Measurements from ENCODE around the gene TENM3. TPM values are rescaled to one million over a fixed set of nuclear protein-coding genes. Genes with fewer than 3 reads are reported as not detected.
"Not testable (repeated sequence)": the region's sequence is repeated elsewhere in the genome, so short reads cannot be mapped to it uniquely, and the experiment has no call there.

Gene TENM3
- total RNA-seq (2021): not detected in 2 replicates
- percentile 2 among the genes with signal in this experiment for Bru-seq, nascent RNA
- percentile 1 among the genes with signal in this experiment for BruChase-seq, experiment 1, labeled RNA remaining after a 2-hour chase
- BruChase-seq, experiment 2, labeled RNA remaining after a 6-hour chase: percentile 1 among the genes with signal in this experiment
- long read RNA-seq: 0 reads

- H3K9me2 ChIP-seq (ENCODE audit: insufficient read depth); POLR2A ChIA-PET (ENCODE audit: unreplicated experiment); DNase-seq; H4K20me1 ChIP-seq (ENCODE audit: insufficient read depth); H3K4me1 ChIP-seq (replicated peaks; ENCODE audit: insufficient read depth); H3K27ac ChIP-seq; BruUV-seq (replicated peaks); H3K36me3 ChIP-seq (ENCODE audit: low read depth); H3K79me2 ChIP-seq (ENCODE audit: low read depth); CTCF ChIA-PET; H3K9me3 ChIP-seq (ENCODE audit: insufficient read depth, low read depth); H3K4me3 ChIP-seq; H2AFZ ChIP-seq; H3F3A ChIP-seq (ENCODE audit: insufficient read depth, low read depth); H3K4me2 ChIP-seq; intact Hi-C loops (cut with micrococcal nuclease; ENCODE audit: unreplicated experiment): not testable (repeated sequence)
- H3K27me3 ChIP-seq (ENCODE audit: insufficient read depth, low read depth): peaks cover 19% of the 10 kb centered on the region; the same call in 1 of the 2 replicates
Measured at GRCh38 chr4:182243204-182243603, at the start of gene TENM3. TENM3 (plus strand) TSS chr4:182243402; CDS start chr4:182324021, 80,619 bp downstream.

GRCh38 chr4:182194091-182194824 is 48.9 kb upstream of the TENM3 start:
- H3K79me2 ChIP-seq (ENCODE audit: low read depth): no peaks in the 10 kb centered on the region
- H3K9me2 ChIP-seq (ENCODE audit: insufficient read depth): no peaks in the 10 kb centered on the region
- H3K36me3 ChIP-seq (ENCODE audit: low read depth): no peaks in the 10 kb centered on the region
- POLR2A ChIA-PET (ENCODE audit: unreplicated experiment): no interaction called here
- H4K20me1 ChIP-seq (ENCODE audit: insufficient read depth): no peaks in the 10 kb centered on the region
- no peaks in the 10 kb centered on the region for H3K9me3 ChIP-seq (ENCODE audit: insufficient read depth, low read depth)
- H3K4me1 ChIP-seq (replicated peaks; ENCODE audit: insufficient read depth): no peaks in the 10 kb centered on the region
- H3K27ac ChIP-seq: no peak overlapping the region
- CTCF ChIA-PET: no interaction called here
- H3K27me3 ChIP-seq (ENCODE audit: insufficient read depth, low read depth): peaks cover 5% of the 10 kb centered on the region; the same call in 1 of the 2 replicates
- intact Hi-C loops (cut with micrococcal nuclease; ENCODE audit: unreplicated experiment): no loop called here
- DNase-seq: no peak
- no peak overlapping the region for H3K4me2 ChIP-seq
- H3K4me3 ChIP-seq: no peak overlapping the region
- BruUV-seq (replicated peaks): no TSS peak
- TF ChIP-seq EZH2 (IDR thresholded peaks at IDR 0.05; ENCODE audit: low read depth) (no peak), CTCF (conservative IDR thresholded peaks at IDR 0.05) (no peak)
- H3F3A ChIP-seq (ENCODE audit: insufficient read depth, low read depth): no peaks in the 10 kb centered on the region
- H2AFZ ChIP-seq: no peak overlapping the region

- ChIA-PET CTCF (no interaction called here), POLR2A (ENCODE audit: unreplicated experiment) (no interaction called here)
- no peaks in the 10 kb centered on the region for H3K4me1 ChIP-seq (replicated peaks; ENCODE audit: insufficient read depth)
- no peak overlapping the region for H3K27ac ChIP-seq
- H3K36me3 ChIP-seq (ENCODE audit: low read depth): no peaks in the 10 kb centered on the region
- H3K9me3 ChIP-seq (ENCODE audit: insufficient read depth, low read depth): no peaks in the 10 kb centered on the region
- H3K9me2 ChIP-seq (ENCODE audit: insufficient read depth): no peaks in the 10 kb centered on the region
- DNase-seq: no peak
- H3F3A ChIP-seq (ENCODE audit: insufficient read depth, low read depth): no peaks in the 10 kb centered on the region
- BruUV-seq (replicated peaks): no TSS peak
- no peaks in the 10 kb centered on the region for H4K20me1 ChIP-seq (ENCODE audit: insufficient read depth)
- no peak overlapping the region for H3K4me2 ChIP-seq
- no peaks in the 10 kb centered on the region for H3K79me2 ChIP-seq (ENCODE audit: low read depth)
- H2AFZ ChIP-seq: no peak overlapping the region
- TF ChIP-seq CTCF (conservative IDR thresholded peaks at IDR 0.05) (no peak), EZH2 (IDR thresholded peaks at IDR 0.05; ENCODE audit: low read depth) (no peak)
- no peak overlapping the region for H3K4me3 ChIP-seq
- 0 out of 2 replicates have a peak, but pooled peaks cover 5% of the 10 kb centered on the region for H3K27me3 ChIP-seq (ENCODE audit: insufficient read depth, low read depth)
- intact Hi-C loops (cut with micrococcal nuclease; ENCODE audit: unreplicated experiment): no loop called here
Measured at GRCh38 chr4:182197611-182198010, 45.6 kb upstream of the TENM3 start.
